ENCODE results near the gene AMY1C. TPM values are rescaled to one million over a fixed set of nuclear protein-coding genes. Genes with fewer than 3 reads are reported as not detected.

The AMY1C gene
- total and polyA plus RNA-seq, 2 of the 8 experiments (the other 6 are each of a cell fraction or from before 2014, with no cell fraction given): not detected

DNA sequence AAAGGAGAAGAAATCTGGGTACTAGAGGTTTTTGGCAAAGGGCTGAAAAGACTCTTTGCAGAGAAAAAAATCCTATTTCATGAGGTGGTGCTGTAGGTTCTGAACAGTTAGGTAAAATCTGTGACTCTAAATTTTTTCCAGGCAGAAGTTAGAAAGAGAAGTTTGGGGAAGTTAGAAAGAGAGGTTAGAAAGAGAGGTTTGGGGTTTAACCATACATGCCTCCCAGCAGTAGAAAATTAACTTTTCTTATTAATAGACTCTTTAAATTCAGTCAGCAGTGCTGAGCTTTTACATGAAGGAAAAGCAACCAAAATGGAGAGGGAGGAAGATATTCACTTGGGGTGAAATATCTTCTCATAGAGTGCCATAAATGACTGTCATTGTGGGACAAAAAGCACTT, 12.2 kb downstream of the AMY1C start (continued):
- TF ChIP-seq, protein P1, sequence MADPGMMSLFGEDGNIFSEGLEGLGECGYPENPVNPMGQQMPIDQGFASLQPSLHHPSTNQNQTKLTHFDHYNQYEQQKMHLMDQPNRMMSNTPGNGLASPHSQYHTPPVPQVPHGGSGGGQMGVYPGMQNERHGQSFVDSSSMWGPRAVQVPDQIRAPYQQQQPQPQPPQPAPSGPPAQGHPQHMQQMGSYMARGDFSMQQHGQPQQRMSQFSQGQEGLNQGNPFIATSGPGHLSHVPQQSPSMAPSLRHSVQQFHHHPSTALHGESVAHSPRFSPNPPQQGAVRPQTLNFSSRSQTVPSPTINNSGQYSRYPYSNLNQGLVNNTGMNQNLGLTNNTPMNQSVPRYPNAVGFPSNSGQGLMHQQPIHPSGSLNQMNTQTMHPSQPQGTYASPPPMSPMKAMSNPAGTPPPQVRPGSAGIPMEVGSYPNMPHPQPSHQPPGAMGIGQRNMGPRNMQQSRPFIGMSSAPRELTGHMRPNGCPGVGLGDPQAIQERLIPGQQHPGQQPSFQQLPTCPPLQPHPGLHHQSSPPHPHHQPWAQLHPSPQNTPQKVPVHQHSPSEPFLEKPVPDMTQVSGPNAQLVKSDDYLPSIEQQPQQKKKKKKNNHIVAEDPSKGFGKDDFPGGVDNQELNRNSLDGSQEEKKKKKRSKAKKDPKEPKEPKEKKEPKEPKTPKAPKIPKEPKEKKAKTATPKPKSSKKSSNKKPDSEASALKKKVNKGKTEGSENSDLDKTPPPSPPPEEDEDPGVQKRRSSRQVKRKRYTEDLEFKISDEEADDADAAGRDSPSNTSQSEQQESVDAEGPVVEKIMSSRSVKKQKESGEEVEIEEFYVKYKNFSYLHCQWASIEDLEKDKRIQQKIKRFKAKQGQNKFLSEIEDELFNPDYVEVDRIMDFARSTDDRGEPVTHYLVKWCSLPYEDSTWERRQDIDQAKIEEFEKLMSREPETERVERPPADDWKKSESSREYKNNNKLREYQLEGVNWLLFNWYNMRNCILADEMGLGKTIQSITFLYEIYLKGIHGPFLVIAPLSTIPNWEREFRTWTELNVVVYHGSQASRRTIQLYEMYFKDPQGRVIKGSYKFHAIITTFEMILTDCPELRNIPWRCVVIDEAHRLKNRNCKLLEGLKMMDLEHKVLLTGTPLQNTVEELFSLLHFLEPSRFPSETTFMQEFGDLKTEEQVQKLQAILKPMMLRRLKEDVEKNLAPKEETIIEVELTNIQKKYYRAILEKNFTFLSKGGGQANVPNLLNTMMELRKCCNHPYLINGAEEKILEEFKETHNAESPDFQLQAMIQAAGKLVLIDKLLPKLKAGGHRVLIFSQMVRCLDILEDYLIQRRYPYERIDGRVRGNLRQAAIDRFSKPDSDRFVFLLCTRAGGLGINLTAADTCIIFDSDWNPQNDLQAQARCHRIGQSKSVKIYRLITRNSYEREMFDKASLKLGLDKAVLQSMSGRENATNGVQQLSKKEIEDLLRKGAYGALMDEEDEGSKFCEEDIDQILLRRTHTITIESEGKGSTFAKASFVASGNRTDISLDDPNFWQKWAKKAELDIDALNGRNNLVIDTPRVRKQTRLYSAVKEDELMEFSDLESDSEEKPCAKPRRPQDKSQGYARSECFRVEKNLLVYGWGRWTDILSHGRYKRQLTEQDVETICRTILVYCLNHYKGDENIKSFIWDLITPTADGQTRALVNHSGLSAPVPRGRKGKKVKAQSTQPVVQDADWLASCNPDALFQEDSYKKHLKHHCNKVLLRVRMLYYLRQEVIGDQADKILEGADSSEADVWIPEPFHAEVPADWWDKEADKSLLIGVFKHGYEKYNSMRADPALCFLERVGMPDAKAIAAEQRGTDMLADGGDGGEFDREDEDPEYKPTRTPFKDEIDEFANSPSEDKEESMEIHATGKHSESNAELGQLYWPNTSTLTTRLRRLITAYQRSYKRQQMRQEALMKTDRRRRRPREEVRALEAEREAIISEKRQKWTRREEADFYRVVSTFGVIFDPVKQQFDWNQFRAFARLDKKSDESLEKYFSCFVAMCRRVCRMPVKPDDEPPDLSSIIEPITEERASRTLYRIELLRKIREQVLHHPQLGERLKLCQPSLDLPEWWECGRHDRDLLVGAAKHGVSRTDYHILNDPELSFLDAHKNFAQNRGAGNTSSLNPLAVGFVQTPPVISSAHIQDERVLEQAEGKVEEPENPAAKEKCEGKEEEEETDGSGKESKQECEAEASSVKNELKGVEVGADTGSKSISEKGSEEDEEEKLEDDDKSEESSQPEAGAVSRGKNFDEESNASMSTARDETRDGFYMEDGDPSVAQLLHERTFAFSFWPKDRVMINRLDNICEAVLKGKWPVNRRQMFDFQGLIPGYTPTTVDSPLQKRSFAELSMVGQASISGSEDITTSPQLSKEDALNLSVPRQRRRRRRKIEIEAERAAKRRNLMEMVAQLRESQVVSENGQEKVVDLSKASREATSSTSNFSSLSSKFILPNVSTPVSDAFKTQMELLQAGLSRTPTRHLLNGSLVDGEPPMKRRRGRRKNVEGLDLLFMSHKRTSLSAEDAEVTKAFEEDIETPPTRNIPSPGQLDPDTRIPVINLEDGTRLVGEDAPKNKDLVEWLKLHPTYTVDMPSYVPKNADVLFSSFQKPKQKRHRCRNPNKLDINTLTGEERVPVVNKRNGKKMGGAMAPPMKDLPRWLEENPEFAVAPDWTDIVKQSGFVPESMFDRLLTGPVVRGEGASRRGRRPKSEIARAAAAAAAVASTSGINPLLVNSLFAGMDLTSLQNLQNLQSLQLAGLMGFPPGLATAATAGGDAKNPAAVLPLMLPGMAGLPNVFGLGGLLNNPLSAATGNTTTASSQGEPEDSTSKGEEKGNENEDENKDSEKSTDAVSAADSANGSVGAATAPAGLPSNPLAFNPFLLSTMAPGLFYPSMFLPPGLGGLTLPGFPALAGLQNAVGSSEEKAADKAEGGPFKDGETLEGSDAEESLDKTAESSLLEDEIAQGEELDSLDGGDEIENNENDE (IDR thresholded peaks at IDR 0.05; ENCODE audit: insufficient replicate concordance, low read length): no peak
- no peak for TF ChIP-seq EGR1 (IDR thresholded peaks at IDR 0.05; ENCODE audit: borderline replicate concordance, low read depth, low read length)
- TF ChIP-seq YY1 (IDR thresholded peaks at IDR 0.05; ENCODE audit: low read depth, low read length): no peak
- TF ChIP-seq CBX5 (IDR thresholded peaks at IDR 0.05; ENCODE audit: low read depth, low read length): no peak
- TF ChIP-seq TEAD4 (IDR thresholded peaks at IDR 0.05; ENCODE audit: low read depth, low read length): no peak
- no peak for TF ChIP-seq POLR2AphosphoS5 (IDR thresholded peaks at IDR 0.05; ENCODE audit: low read depth, low read length)
- TF ChIP-seq KDM1A (IDR thresholded peaks at IDR 0.05; ENCODE audit: borderline replicate concordance, low read length): no peak
- no peak for TF ChIP-seq SAP30 (IDR thresholded peaks at IDR 0.05; ENCODE audit: insufficient read depth, insufficient replicate concordance, low read length)
- TF ChIP-seq ZNF274 (IDR thresholded peaks at IDR 0.05; ENCODE audit: borderline replicate concordance, extremely low read depth, low read length): no peak
- TF ChIP-seq SIX5 (IDR thresholded peaks at IDR 0.05; ENCODE audit: low read depth, low read length): no peak

All from H1 (cell line).